Effector memory CD8-positive, alpha-beta T cell (primary cell): ENCODE results near the gene ZNF423.

Experiments
- ATAC-seq: fragments of 150-1000 bp; cut with Tn5 transposase; replicated peaks from 2 replicates; pipeline ENCODE4 v1.10.0; 2021; ENCODE audit warnings: mild to moderate bottlenecking, moderate library complexity
- DNase-seq, 3 experiments: peaks; one replicate each; pipeline ENCODE4 v3.0.0; 2021
- H3K27ac Mint-ChIP-seq, 2 donors: one replicate each; pipeline ENCODE4 v1.8.0; 2022; ENCODE audit warnings: mild to moderate bottlenecking in 2 of 2, mixed read lengths in 2 of 2, moderate library complexity in 2 of 2
- H3K27me3 Mint-ChIP-seq, 2 donors: one replicate each; pipeline ENCODE4 v1.8.0; 2022; ENCODE audit warnings: mixed read lengths in 2 of 2
- H3K36me3 Mint-ChIP-seq: one replicate; pipeline ENCODE4 v1.8.0; 2022; ENCODE audit warnings: mild to moderate bottlenecking, moderate library complexity, mixed read lengths; ENCODE audit not compliant: insufficient read depth
- H3K4me1 Mint-ChIP-seq, 2 donors: one replicate each; pipeline ENCODE4 v1.8.0; 2022; ENCODE audit warnings: low read depth in 2 of 2, mixed read lengths in 2 of 2
- H3K4me3 Mint-ChIP-seq, 2 donors: one replicate each; pipeline ENCODE4 v1.8.0; 2022; ENCODE audit warnings: mild to moderate bottlenecking in 2 of 2, mixed read lengths in 2 of 2, moderate library complexity in 2 of 2
- H3K9me3 Mint-ChIP-seq, 2 donors: one replicate each; pipeline ENCODE4 v1.8.0; 2022; ENCODE audit warnings: mixed read lengths in 2 of 2
- total RNA-seq, 9 experiments: gene quantifications; one replicate each; lab custom pipeline; 2026; lab: John Stamatoyannopoulos, UW

The ZNF423 gene
- 0 reads per million in 9 experiments for total RNA-seq

DNA sequence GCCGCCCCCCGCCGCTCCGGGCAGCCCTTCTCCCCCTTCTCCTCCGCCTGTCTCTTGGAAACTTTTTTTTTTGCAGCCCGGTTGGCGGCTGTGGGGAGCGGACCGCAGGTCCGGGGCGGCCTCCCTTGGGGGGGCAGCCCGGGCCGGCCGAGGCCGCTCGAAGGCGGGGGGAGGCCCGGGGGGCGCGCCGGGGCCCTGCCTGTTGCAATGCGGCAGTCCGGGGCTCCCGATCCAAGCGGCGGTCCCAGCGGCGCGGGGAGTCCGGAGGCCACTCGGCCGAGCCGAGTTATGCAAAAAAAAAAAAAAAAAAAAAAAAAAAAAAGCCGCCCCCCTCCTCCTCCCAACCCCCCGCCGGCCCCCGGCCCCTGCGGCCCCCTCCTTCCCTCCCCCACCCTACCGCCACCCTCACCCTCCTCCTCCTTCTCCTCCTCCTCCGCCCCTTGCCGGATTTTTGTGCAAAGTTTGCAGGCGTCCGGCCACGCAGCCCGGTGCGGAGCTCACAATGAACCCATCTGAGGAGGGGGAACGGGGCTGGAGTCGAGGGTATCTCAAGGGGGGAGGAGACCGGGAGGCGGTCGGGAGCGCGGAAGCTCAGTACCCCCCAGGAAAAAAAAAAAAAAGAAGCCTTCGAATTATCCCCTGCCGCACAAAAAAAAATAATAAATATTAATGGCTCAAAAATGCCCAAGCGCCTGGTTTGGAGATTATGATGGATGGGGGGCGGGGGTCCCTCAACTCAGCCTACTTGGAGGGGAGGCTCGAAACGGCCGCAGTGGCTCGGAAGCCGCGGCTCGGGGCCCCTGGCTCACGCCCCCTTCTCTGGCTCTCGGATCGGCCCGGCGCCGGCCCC is at the start of gene ZNF423:
ZNF423 (minus strand) TSS at position 291 of the 850 bp plus-strand sequence. CDS start 338 bp downstream, outside the sequence.
- Mint-ChIP-seq H3K4me1 (peaks cover 6 to 7% of the 10 kb centered on the region in 2 donors), H3K27ac (no peak within 1 kb of the TSS), H3K9me3 (no peaks in the 10 kb centered on the region), H3K36me3 (no peaks in the 10 kb centered on the region), H3K27me3 (peaks cover 40 to 62% of the 10 kb centered on the region in 2 donors), H3K4me3 (peak within 1 kb of the TSS; percentile 77 to 81)
- ATAC-seq (peak; percentile 14), DNase-seq (no peak)

DNA sequence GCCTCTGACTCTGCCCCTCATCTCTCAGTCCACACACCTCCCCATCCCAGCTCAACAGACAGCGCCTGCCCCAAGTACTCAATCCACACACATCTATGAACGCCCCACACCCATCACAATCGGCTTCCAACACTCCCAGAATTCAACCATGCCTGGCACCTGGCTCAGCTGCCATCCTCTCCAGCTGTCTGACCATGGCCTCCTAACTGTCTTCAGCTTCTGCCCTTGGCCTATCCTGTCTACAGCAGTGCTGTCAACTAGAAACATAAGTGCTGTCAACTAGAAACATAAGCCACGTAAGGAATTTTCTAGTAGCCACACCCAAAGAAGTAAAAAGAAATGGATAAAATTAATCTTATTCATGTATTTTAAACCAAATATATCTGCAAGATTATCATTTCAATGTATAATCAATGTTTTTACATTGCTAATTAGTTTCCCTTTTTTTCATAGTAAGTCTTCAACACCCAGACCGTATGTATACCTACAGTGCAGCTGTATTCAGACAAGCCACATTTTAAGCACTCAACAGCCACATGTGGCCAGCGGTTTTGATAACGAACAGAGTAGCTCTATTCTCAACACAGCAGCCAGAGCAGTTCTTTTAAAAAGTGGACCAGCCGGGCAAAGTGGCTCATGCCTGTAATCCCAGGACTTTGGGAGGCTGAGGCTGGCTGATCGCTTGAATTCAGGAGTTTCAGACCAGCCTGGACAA is 48.6 kb upstream of the ZNF423 start:
- ATAC-seq (no peak), DNase-seq (no peak)
- Mint-ChIP-seq H3K27ac (no peak overlapping the region), H3K36me3 (no peaks in the 10 kb centered on the region), H3K4me1 (no peaks in the 10 kb centered on the region), H3K4me3 (no peak overlapping the region), H3K27me3 (peaks cover 14 to 17% of the 10 kb centered on the region in 2 donors), H3K9me3 (no peaks in the 10 kb centered on the region)

GRCh38 chr16:49902908-49903307 is 47.0 kb upstream of the ZNF423 start:
- H3K4me3 Mint-ChIP-seq = no peak overlapping the region
- peaks cover 15 to 21% of the 10 kb centered on the region in 2 donors for H3K27me3 Mint-ChIP-seq
- no peak overlapping the region for H3K27ac Mint-ChIP-seq
- no peaks in the 10 kb centered on the region for H3K36me3 Mint-ChIP-seq
- DNase-seq (no peak), ATAC-seq (no peak)
- no peaks in the 10 kb centered on the region for H3K4me1 Mint-ChIP-seq
- no peaks in the 10 kb centered on the region for H3K9me3 Mint-ChIP-seq

DNA sequence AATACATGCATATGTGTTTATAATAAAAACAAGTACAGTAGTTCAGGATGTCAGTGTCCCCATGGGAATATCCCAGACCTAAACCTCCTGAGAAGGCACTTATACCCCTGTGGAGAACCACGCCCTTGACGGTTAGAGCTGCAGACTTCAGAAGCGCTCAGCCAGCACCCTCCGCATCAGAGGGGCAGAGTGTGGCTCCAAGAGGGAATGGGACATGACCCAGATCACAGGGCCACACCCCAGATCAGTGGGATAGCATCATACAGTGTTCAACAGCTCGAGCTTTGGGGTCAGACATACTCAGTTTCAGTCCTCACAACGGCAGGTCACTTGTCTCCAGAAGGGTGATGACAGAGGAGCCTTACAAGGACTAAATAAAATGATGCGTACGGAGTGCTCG is 45.8 kb upstream of the ZNF423 start:
- Mint-ChIP-seq H3K27me3 (peaks cover 16 to 29% of the 10 kb centered on the region in 2 donors), H3K9me3 (no peaks in the 10 kb centered on the region), H3K4me1 (no peaks in the 10 kb centered on the region), H3K27ac (no peak overlapping the region), H3K36me3 (no peaks in the 10 kb centered on the region), H3K4me3 (no peak overlapping the region)
- ATAC-seq (no peak), DNase-seq (no peak)

DNA sequence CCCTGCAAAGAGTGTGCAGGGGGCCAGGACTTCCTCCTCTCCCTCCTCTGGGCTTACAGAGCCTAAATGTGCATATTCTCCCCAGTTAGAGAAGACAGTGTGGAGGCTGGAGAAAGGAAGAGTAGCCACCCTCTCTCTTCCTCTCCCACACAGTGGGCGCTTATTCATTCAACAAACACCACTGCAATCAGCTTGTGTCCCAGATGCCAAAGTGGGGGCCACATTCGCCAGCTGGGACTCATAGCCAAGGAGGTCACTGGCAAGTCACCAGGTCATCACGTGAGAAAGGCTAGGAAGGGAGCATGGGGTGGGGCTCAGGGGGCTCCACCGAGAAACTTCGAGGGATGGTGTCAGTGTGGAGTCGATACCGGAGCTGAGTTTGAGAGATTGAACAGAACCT is 45.0 kb upstream of the ZNF423 start:
- Mint-ChIP-seq H3K4me3 (no peak overlapping the region), H3K4me1 (no peaks in the 10 kb centered on the region), H3K27me3 (peaks cover 21 to 36% of the 10 kb centered on the region in 2 donors), H3K9me3 (no peaks in the 10 kb centered on the region), H3K36me3 (no peaks in the 10 kb centered on the region), H3K27ac (no peak overlapping the region)
- ATAC-seq (no peak), DNase-seq (no peak)

DNA sequence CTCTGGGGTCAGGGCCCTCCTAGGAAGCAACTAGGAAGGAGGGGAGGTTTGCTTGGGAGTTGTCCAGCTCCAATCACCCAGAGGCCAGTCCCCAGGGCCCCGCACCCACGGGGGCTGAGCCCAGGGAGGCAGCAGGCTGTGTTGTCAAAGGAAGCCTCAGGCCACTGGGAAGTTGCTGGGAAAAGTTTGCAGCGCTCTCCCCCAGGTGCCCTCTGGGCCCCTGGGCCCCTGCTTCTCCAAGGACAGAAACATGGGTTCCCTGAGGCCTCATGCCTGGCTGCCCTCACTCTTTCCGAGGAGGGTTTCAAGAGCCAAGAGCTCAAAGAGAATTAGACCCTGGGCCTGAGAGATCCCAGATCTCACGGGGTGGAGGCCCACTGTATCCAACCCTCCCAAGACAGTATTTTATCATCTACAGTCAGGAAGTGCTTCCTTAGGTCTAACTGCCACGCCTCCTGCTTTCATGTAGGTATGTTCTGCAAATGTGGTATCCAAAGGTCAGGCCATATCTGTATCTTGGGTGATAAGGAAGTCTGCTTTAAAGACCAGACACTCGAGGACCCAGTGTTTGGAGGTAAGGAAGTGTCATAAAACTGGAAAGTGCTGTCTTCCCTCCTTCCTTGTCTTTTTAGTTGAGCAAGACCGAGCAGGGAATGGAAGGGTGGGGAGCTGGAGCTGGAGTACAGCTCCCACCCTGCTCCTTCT is 44.2 kb upstream of the ZNF423 start:
- ATAC-seq (no peak), DNase-seq (no peak)
- Mint-ChIP-seq H3K27me3 (peaks cover 25 to 41% of the 10 kb centered on the region in 2 donors), H3K4me3 (no peak overlapping the region), H3K36me3 (no peaks in the 10 kb centered on the region), H3K27ac (no peak overlapping the region), H3K9me3 (no peaks in the 10 kb centered on the region), H3K4me1 (no peaks in the 10 kb centered on the region)

DNA sequence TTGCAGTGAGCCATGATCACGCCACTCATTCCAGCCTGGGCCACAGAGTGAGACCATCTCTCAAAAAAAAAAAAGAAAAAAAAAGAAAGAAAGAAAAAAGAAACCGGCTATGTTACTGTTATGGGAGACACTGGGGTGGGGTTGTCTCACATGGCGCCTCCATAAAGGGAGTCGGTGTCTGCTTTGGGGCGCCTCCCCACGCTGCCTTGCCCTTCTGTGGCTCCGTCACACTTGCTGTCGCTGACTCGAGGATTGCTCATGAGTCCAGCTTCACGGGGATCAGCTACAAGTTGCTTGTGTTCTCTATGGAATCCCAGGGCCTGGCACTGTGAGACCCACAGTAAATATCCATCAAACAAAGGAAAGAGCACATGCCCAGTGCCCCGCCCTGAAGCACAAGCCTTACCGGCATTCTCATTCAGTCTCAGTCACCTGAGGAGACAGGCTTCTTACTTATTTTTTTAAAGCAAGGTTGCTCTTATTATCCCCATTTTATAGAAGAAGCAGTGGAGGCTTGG is 40.6 kb upstream of the ZNF423 start:
- DNase-seq (no peak), ATAC-seq (no peak)
- Mint-ChIP-seq H3K27ac (no peak overlapping the region), H3K9me3 (no peaks in the 10 kb centered on the region), H3K4me3 (no peak overlapping the region), H3K4me1 (no peaks in the 10 kb centered on the region), H3K36me3 (no peaks in the 10 kb centered on the region), H3K27me3 (peaks cover 35 to 70% of the 10 kb centered on the region in 2 donors)

DNA sequence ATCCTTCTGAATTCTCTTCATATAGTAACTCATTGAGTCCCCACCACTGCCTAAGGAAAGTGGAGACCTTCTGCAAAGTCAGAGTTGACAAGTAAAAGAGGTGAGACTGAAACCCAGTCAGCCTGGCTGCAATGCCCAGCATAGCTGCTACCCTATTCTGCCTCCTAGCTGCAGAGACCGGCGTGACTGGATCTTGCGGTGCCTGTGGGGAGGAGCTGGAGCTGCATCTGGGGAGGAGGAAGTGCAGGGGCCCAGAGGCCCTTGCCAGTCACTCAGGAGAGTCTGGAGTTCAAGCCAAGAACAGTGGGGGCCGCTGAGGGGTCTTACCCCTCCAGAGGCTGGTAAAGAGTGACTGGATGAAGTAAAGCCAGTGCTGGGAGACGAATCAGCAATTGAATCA is 35.0 kb upstream of the ZNF423 start:
- no peaks in the 10 kb centered on the region for H3K9me3 Mint-ChIP-seq
- H3K27ac Mint-ChIP-seq = no peak overlapping the region
- ATAC-seq = no peak
- H3K4me1 Mint-ChIP-seq = peaks cover 3% of the 10 kb centered on the region in 2 donors
- H3K4me3 Mint-ChIP-seq = no peak overlapping the region
- no peak for DNase-seq
- peaks cover 2% of the 10 kb centered on the region for H3K36me3 Mint-ChIP-seq
- H3K27me3 Mint-ChIP-seq = peaks cover 42 to 76% of the 10 kb centered on the region in 2 donors

DNA sequence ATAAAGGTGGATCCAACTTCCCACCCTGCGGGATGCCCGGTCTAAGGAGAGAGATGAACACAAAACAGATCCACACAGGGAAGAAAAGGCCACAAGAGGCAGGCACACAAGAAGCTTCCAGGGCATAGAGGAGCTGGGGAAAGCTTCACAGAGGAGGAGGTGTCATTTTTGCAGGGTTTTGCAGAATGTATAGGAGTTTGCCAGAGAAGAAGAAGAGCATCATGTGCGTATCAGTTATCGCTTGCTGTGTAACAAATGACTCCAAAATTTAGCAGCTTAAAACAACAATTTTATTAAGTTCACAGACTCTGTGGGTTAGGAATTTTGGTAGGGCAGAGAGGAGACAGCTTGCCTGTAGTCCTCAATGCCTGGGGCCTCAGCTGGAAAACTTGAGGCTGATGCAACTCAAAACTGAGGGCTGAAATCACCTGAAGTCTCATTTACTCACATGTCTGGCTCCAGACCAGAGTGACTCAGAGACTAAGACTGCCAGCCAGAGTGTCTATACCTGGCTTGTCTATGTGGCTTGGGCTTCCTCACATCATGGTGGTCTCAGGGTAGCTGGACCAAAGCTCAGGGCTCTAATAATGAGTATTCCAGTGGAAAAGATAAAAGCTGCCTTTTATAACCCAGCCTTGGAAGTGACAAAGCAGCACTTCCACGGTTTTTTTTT is 33.9 kb upstream of the ZNF423 start:
- no peak overlapping the region for H3K27ac Mint-ChIP-seq
- H3K36me3 Mint-ChIP-seq = peaks cover 2% of the 10 kb centered on the region
- no peak overlapping the region for H3K4me3 Mint-ChIP-seq
- no peaks in the 10 kb centered on the region for H3K9me3 Mint-ChIP-seq
- H3K27me3 Mint-ChIP-seq = peaks cover 36 to 78% of the 10 kb centered on the region in 2 donors
- no peak for DNase-seq
- ATAC-seq = no peak
- H3K4me1 Mint-ChIP-seq = peaks cover 3% of the 10 kb centered on the region in 2 donors

- Mint-ChIP-seq H3K27ac (no peak overlapping the region), H3K4me3 (no peak overlapping the region), H3K36me3 (peaks cover 2% of the 10 kb centered on the region), H3K4me1 (peaks cover 3% of the 10 kb centered on the region in 2 donors), H3K27me3 (peaks cover 48 to 86% of the 10 kb centered on the region in 2 donors), H3K9me3 (no peaks in the 10 kb centered on the region)
- ATAC-seq (no peak), DNase-seq (no peak)
Observed at GRCh38 chr16:49886554-49887094, 30.7 kb upstream of the ZNF423 start.

DNA sequence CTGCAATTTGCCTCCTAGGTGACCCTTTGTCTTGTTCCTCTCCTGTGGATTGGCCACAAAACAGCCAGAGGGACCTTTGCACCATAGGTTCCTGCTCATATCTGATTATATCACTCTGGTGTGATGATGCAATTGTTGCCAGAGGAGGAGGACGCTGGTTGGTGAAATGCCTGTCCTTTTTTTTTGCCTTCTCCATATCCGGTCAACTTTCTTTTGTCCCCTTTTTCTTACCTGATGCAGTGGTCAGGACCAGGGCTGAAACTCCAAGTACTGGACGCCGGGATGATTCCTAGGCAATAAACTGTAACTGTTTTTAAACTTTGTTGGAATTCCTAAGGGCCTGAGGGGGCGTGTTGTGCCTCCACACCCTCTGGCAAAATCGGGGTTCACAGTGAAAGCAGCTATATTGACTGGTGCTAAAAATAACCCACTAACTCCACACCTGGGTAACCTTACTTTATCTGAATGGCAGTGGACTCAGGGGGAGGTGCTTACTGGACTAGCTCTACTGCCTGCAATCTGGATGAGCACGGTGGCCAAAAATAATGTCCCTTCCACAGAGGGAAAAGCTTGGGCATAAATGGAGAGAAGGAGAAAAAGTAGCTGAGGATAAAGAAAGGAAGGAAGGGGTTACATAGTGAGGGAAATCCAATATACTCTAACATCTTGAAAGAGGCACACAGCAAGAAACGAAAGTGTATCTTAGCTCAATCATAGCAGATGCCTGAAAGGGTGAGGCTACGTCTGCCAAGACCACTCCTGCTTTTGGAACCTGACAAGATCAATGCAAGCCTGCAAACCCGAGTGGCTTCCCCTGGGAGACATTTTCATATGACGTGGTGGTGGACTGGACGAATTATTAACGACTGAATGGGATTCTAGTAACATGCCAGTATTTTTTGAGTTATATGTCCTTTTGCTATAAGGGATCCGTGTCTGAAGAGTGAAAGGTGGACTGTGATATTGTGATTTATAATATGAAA is 28.4 kb upstream of the ZNF423 start:
- no peaks in the 10 kb centered on the region for H3K9me3 Mint-ChIP-seq
- no peak overlapping the region for H3K27ac Mint-ChIP-seq
- no peaks in the 10 kb centered on the region for H3K4me1 Mint-ChIP-seq
- H3K27me3 Mint-ChIP-seq = peaks cover 49 to 88% of the 10 kb centered on the region in 2 donors
- ATAC-seq (no peak), DNase-seq (no peak)
- H3K36me3 Mint-ChIP-seq = no peaks in the 10 kb centered on the region
- no peak overlapping the region for H3K4me3 Mint-ChIP-seq
